ENCODE data around the gene MED6.

- no peak for TF ChIP-seq EZH2 (IDR thresholded peaks at IDR 0.05; ENCODE audit: low read depth, unreplicated experiment)
- no peak for TF ChIP-seq EZH2phosphoT487 (IDR thresholded peaks at IDR 0.05; ENCODE audit: unreplicated experiment)
- no peak for TF ChIP-seq POLR2AphosphoS5 (IDR thresholded peaks at IDR 0.05; ENCODE audit: low read depth)
- TF ChIP-seq CTCF (conservative IDR thresholded peaks at IDR 0.05; ENCODE audit: low read depth in 2 of 2) = no peak
Measured at GRCh38 chr14:70649803-70650202, 49.3 kb upstream of the MED6 start.

All from GM23338 (cell line).